Fibroblast of mammary gland (primary cell): ENCODE results near the gene PLEKHS1.

Source experiments
- DNase-seq: peaks from one replicate; pipeline ENCODE4 v3.0.0-alpha.2; 2010; ENCODE audit warnings: low read depth
- H3K4me3 ChIP-seq: 2 replicates; pipeline ENCODE4 v1.5.1; 2011; ENCODE audit warnings: low read depth, mild to moderate bottlenecking, low read length, moderate library complexity; ENCODE audit not compliant: control insufficient read depth
- CTCF ChIP-seq: conservative IDR thresholded peaks from 2 replicates; pipeline ENCODE4 v1.5.1; 2011; ENCODE audit warnings: low read depth, low read length, inconsistent platforms; ENCODE audit not compliant: control insufficient read depth, insufficient read depth

The PLEKHS1 gene

GRCh38 chr10:113711142-113711541 lies 40.3 kb upstream of the PLEKHS1 start:
- DNase-seq: no peak
- H3K4me3 ChIP-seq: no peak overlapping the region
- no peak for TF ChIP-seq CTCF

- no peak for DNase-seq
- no peak overlapping the region for H3K4me3 ChIP-seq
- TF ChIP-seq CTCF: no peak
Measured at GRCh38 chr10:113712024-113712423, 39.5 kb upstream of the PLEKHS1 start.

- no peak overlapping the region for H3K4me3 ChIP-seq
- TF ChIP-seq CTCF: no peak
- DNase-seq: no peak
Measured at GRCh38 chr10:113712755-113713639, 38.5 kb upstream of the PLEKHS1 start.

- no peak overlapping the region for H3K4me3 ChIP-seq
- DNase-seq: no peak
- TF ChIP-seq CTCF: no peak
Measured at GRCh38 chr10:113713640-113713982, 37.9 kb upstream of the PLEKHS1 start.

- no peak for DNase-seq
- TF ChIP-seq CTCF: no peak
- H3K4me3 ChIP-seq: no peak overlapping the region
Measured at GRCh38 chr10:113716109-113716910, 35.2 kb upstream of the PLEKHS1 start.

GRCh38 chr10:113718969-113719822 lies 32.3 kb upstream of the PLEKHS1 start:
- no peak for DNase-seq
- no peak overlapping the region for H3K4me3 ChIP-seq
- no peak for TF ChIP-seq CTCF
